Hepatic stellate cell (primary cell): Measurements from ENCODE around the gene ARVCF.
A peak's percentile ranks its signal among the peaks of the same experiment; 100 is the strongest.

Experiments used
- DNase-seq: peaks from one replicate; pipeline ENCODE4 v3.0.0; 2011; ENCODE audit warnings: low spot score

ARVCF gene

GRCh38 chr22:19998991-19999820 is 17.4 kb downstream of the ARVCF start:
- DNase-seq, result no peak

GRCh38 chr22:19998232-19998951 is 18.2 kb downstream of the ARVCF start:
- DNase-seq, result no peak

GRCh38 chr22:19997561-19998231 is 18.9 kb downstream of the ARVCF start:
- DNase-seq, result no peak

GRCh38 chr22:19996694-19997384 is 19.8 kb downstream of the ARVCF start:
- no peak for DNase-seq

GRCh38 chr22:19995611-19996339 is 20.8 kb downstream of the ARVCF start:
- peak; percentile 77 for DNase-seq

- DNase-seq, result no peak
Observed at GRCh38 chr22:19994851-19995610, 21.6 kb downstream of the ARVCF start.

- DNase-seq, result no peak
Observed at GRCh38 chr22:19993926-19994325, 22.7 kb downstream of the ARVCF start.

GRCh38 chr22:19992921-19993355 is 23.7 kb downstream of the ARVCF start:
- DNase-seq, result no peak

GRCh38 chr22:19992481-19992911 is 24.1 kb downstream of the ARVCF start:
- no peak for DNase-seq

- DNase-seq, result no peak
Observed at GRCh38 chr22:19991645-19992451, 24.8 kb downstream of the ARVCF start.

- peak; percentile 47 for DNase-seq
Observed at GRCh38 chr22:19991395-19991644, 25.3 kb downstream of the ARVCF start.

- no peak for DNase-seq
Observed at GRCh38 chr22:19990609-19991394, 25.8 kb downstream of the ARVCF start.

- DNase-seq, result no peak
Observed at GRCh38 chr22:19990188-19990587, 26.4 kb downstream of the ARVCF start.

- DNase-seq, result no peak
Observed at GRCh38 chr22:19989725-19990067, 26.9 kb downstream of the ARVCF start.

GRCh38 chr22:19988965-19989724 is 27.5 kb downstream of the ARVCF start:
- DNase-seq, result no peak

- no peak for DNase-seq
Observed at GRCh38 chr22:19988331-19988808, 28.3 kb downstream of the ARVCF start.

GRCh38 chr22:19987394-19988306 is 29.0 kb downstream of the ARVCF start:
- DNase-seq, result no peak
